BE2C (cell line): ENCODE measurements around the gene HMG20A.

Experiments
- DNase-seq: peaks from one replicate; pipeline ENCODE4 v3.0.0-alpha.2; 2020
- H3K27me3 ChIP-seq: fragments of 250-450 bp; sonication (Bioruptor Pico); 2 replicates; pipeline ENCODE4 v1.5.1; 2020; ENCODE audit warnings: mild to moderate bottlenecking
- H3K36me3 ChIP-seq: fragments of 250-450 bp; sonication (Bioruptor Pico); 2 replicates; pipeline ENCODE4 v1.5.1; 2020; ENCODE audit warnings: mild to moderate bottlenecking
- H3K4me1 ChIP-seq: fragments of 250-450 bp; sonication (Bioruptor Pico); 2 replicates; pipeline ENCODE4 v1.5.1; 2020
- H3K4me3 ChIP-seq: 2 replicates; pipeline ENCODE4 v1.5.1; 2011; ENCODE audit warnings: low read depth, low read length
- H3K9me3 ChIP-seq: fragments of 250-450 bp; sonication (Bioruptor Pico); 2 replicates; pipeline ENCODE4 v1.5.1; 2020
- CTCF ChIP-seq: IDR thresholded peaks from 2 replicates; pipeline ENCODE4 v1.5.1; 2012; ENCODE audit warnings: mild to moderate bottlenecking, low read depth, low read length

HMG20A gene

GRCh38 chr15:77461486-77461885, 40.8 kb downstream of the HMG20A start:
- peaks cover 25% of the 10 kb centered on the region for H3K36me3 ChIP-seq
- no peaks in the 10 kb centered on the region for H3K9me3 ChIP-seq
- H3K4me1 ChIP-seq = peaks cover 16% of the 10 kb centered on the region
- DNase-seq = no peak
- H3K27me3 ChIP-seq = no peaks in the 10 kb centered on the region
- no peak overlapping the region for H3K4me3 ChIP-seq
- TF ChIP-seq CTCF = no peak

- Histone ChIP-seq H3K36me3 (peaks cover 38% of the 10 kb centered on the region), H3K27me3 (no peaks in the 10 kb centered on the region), H3K4me3 (no peak overlapping the region), H3K4me1 (no peaks in the 10 kb centered on the region), H3K9me3 (no peaks in the 10 kb centered on the region)
- DNase-seq = no peak
- no peak for TF ChIP-seq CTCF
These were observed 43.6 kb downstream of the HMG20A start for GRCh38 chr15:77464129-77464865.

- peaks cover 41% of the 10 kb centered on the region for H3K36me3 ChIP-seq
- no peak for TF ChIP-seq CTCF
- H3K4me3 ChIP-seq = no peak overlapping the region
- H3K27me3 ChIP-seq = no peaks in the 10 kb centered on the region
- DNase-seq = no peak
- no peaks in the 10 kb centered on the region for H3K9me3 ChIP-seq
- no peaks in the 10 kb centered on the region for H3K4me1 ChIP-seq
These were observed 45.8 kb downstream of the HMG20A start for GRCh38 chr15:77466521-77466920.

GRCh38 chr15:77468896-77469295, 48.2 kb downstream of the HMG20A start:
- H3K4me3 ChIP-seq = no peak overlapping the region
- H3K27me3 ChIP-seq = no peaks in the 10 kb centered on the region
- DNase-seq = no peak
- no peaks in the 10 kb centered on the region for H3K4me1 ChIP-seq
- no peak for TF ChIP-seq CTCF
- H3K9me3 ChIP-seq = no peaks in the 10 kb centered on the region
- peaks cover 44% of the 10 kb centered on the region for H3K36me3 ChIP-seq

- Histone ChIP-seq H3K27me3 (no peaks in the 10 kb centered on the region), H3K9me3 (no peaks in the 10 kb centered on the region), H3K4me1 (no peaks in the 10 kb centered on the region), H3K36me3 (peaks cover 42% of the 10 kb centered on the region), H3K4me3 (no peak overlapping the region)
- no peak for DNase-seq
- no peak for TF ChIP-seq CTCF
These were observed 49.5 kb downstream of the HMG20A start for GRCh38 chr15:77470235-77470634.

- Histone ChIP-seq H3K4me3 (no peak overlapping the region), H3K4me1 (no peaks in the 10 kb centered on the region), H3K27me3 (no peaks in the 10 kb centered on the region), H3K9me3 (no peaks in the 10 kb centered on the region), H3K36me3 (peaks cover 16% of the 10 kb centered on the region)
- no peak for TF ChIP-seq CTCF
- no peak for DNase-seq
These were observed 52.6 kb downstream of the HMG20A start for GRCh38 chr15:77473328-77473727.
